Smooth muscle cell (in vitro differentiated cells): Measurements from ENCODE around the gene NDFIP1. TPM values are rescaled to one million over a fixed set of nuclear protein-coding genes. Genes with fewer than 3 reads are reported as not detected.

Source experiments
- DNase-seq: peaks from one replicate; lab custom pipeline; 2025; ENCODE audit not compliant: unreplicated experiment; lab: John Stamatoyannopoulos, UW
- H2AFZ ChIP-seq: fragments of 200-600 bp; sonication (generic); 2 replicates; pipeline ENCODE4 v1.6.0; 2016; ENCODE audit warnings: antibody characterized with exemption, low read depth, mild to moderate bottlenecking
- H3F3A ChIP-seq: fragments of 200-600 bp; sonication (generic); 2 replicates; pipeline ENCODE4 v1.6.0; 2017; ENCODE audit warnings: antibody characterized with exemption, low read depth
- H3K27ac ChIP-seq: fragments of 200-600 bp; sonication (generic); 2 replicates; pipeline ENCODE4 v1.5.1; 2016; ENCODE audit warnings: low read depth, mild to moderate bottlenecking
- H3K27me3 ChIP-seq: fragments of 200-600 bp; sonication (generic); 2 replicates; pipeline ENCODE4 v1.6.1; 2016; ENCODE audit warnings: low read depth, mild to moderate bottlenecking
- H3K36me3 ChIP-seq: fragments of 200-600 bp; sonication (generic); 2 replicates; pipeline ENCODE4 v1.5.1; 2016; ENCODE audit warnings: low read depth
- H3K4me1 ChIP-seq: fragments of 200-600 bp; sonication (generic); 2 replicates; pipeline ENCODE4 v1.5.1; 2016; ENCODE audit warnings: low read depth
- H3K4me2 ChIP-seq: fragments of 200-600 bp; sonication (generic); 2 replicates; pipeline ENCODE4 v1.6.0; 2016; ENCODE audit warnings: mild to moderate bottlenecking
- H3K4me3 ChIP-seq: fragments of 200-600 bp; sonication (generic); 2 replicates; pipeline ENCODE4 v1.5.1; 2016; ENCODE audit warnings: mild to moderate bottlenecking
- H3K79me2 ChIP-seq: fragments of 200-600 bp; sonication (generic); 2 replicates; pipeline ENCODE4 v1.6.0; 2016; ENCODE audit warnings: low read depth, mild to moderate bottlenecking
- H3K9ac ChIP-seq: fragments of 200-600 bp; sonication (generic); 2 replicates; pipeline ENCODE4 v1.6.0; 2016; ENCODE audit warnings: low read depth
- H3K9me3 ChIP-seq: fragments of 200-600 bp; sonication (generic); replicated peaks from 2 replicates; pipeline ENCODE4 v1.5.1; 2016; ENCODE audit warnings: low read depth
- H4K20me1 ChIP-seq: fragments of 200-600 bp; sonication (generic); 2 replicates; pipeline ENCODE4 v1.6.0; 2016; ENCODE audit warnings: low read depth
- WGBS: methylation state at CpG from one replicate; pipeline ENCODE4 v1.1.7; 2016; ENCODE audit warnings: low lambda C conversion rate; 5-methylcytosine and 5-hydroxymethylcytosine counted together
- polyA plus RNA-seq: library from polyadenylated mRNA; unstranded; fragments of >200 nt; fragmentation: Nextera tagmentation; extraction: Ambion mirVana; gene quantifications from 2 replicates; pipeline ENCODE4 v1.2.1, GENCODE V29; 2016
- total RNA-seq: library from RNA; depleted of rRNA; stranded (reverse); fragments of >200 nt; gene quantifications from 2 replicates; pipeline ENCODE4 v1.2.3, GENCODE V29; 2014
- TF ChIP-seq, protein P1 (sequence below): fragments of 200-600 bp; sonication (generic); IDR thresholded peaks from 2 replicates; pipeline ENCODE4 v1.5.1; 2017; ENCODE audit warnings: borderline replicate concordance, mild to moderate bottlenecking, antibody characterized with exemption; ENCODE audit not compliant: insufficient read depth, poor library complexity, severe bottlenecking

Gene NDFIP1
- total and polyA plus RNA-seq, 2 experiments from 2014 or later, result 44.5 to 71.6 TPM

DNA sequence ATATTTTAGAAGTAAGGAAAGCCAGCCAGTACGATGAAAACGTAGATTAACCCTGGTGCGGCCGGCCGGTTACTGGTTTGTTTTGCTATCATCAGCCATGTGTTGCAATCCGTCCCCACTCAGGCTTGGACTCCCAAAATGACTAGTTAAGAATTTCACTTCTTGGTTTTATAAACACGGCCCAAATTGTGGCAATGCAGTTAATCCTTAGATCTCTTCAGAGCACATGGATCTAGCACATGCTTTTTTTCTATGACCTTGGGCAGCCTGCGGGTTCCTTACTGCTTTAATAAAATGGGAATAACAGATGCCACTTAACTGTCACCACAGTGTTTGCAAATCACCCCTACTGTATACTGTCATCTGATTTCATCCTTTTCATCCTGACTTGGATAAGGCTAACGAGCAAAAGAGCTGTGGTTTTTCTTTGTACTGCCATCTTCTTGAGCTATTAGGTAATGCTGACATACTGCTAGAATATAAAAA, 1.5 kb downstream of the NDFIP1 start:
- H3K4me3 ChIP-seq, result peak overlapping the region; percentile 82
- WGBS, result 2% methylated on average over 9 of the region's 9 CpGs
- peak overlapping the region; percentile 75 for H3K27ac ChIP-seq
- H3K9me3 ChIP-seq, result no peaks in the 10 kb centered on the region
- H3K4me2 ChIP-seq, result peak overlapping the region; percentile 96
- H3K79me2 ChIP-seq, result peaks cover 57% of the 10 kb centered on the region
- DNase-seq, result no peak
- H3K27me3 ChIP-seq, result no peaks in the 10 kb centered on the region
- TF ChIP-seq, protein P1, sequence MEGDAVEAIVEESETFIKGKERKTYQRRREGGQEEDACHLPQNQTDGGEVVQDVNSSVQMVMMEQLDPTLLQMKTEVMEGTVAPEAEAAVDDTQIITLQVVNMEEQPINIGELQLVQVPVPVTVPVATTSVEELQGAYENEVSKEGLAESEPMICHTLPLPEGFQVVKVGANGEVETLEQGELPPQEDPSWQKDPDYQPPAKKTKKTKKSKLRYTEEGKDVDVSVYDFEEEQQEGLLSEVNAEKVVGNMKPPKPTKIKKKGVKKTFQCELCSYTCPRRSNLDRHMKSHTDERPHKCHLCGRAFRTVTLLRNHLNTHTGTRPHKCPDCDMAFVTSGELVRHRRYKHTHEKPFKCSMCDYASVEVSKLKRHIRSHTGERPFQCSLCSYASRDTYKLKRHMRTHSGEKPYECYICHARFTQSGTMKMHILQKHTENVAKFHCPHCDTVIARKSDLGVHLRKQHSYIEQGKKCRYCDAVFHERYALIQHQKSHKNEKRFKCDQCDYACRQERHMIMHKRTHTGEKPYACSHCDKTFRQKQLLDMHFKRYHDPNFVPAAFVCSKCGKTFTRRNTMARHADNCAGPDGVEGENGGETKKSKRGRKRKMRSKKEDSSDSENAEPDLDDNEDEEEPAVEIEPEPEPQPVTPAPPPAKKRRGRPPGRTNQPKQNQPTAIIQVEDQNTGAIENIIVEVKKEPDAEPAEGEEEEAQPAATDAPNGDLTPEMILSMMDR, result no peak
- H3K4me1 ChIP-seq, result peaks cover 14% of the 10 kb centered on the region
- H3K9ac ChIP-seq, result peak overlapping the region; percentile 88
- peaks cover 12% of the 10 kb centered on the region for H3F3A ChIP-seq
- H3K36me3 ChIP-seq, result no peaks in the 10 kb centered on the region
- H4K20me1 ChIP-seq, result peaks cover 58% of the 10 kb centered on the region
- no peak overlapping the region for H2AFZ ChIP-seq

- TF ChIP-seq, protein P1, result no peak
- Histone ChIP-seq H3K4me2 (peak overlapping the region; percentile 96), H3K36me3 (no peaks in the 10 kb centered on the region), H2AFZ (no peak overlapping the region), H3K4me3 (peak overlapping the region; percentile 82), H3K9ac (no peak overlapping the region), H3K27me3 (no peaks in the 10 kb centered on the region), H3K27ac (no peak overlapping the region), H3F3A (peaks cover 12% of the 10 kb centered on the region), H4K20me1 (peaks cover 68% of the 10 kb centered on the region), H3K79me2 (peaks cover 67% of the 10 kb centered on the region), H3K9me3 (no peaks in the 10 kb centered on the region), H3K4me1 (peaks cover 14% of the 10 kb centered on the region)
- DNase-seq, result no peak
- WGBS, result 95% methylated on average over 6 of the region's 6 CpGs
These were observed 2.6 kb downstream of the NDFIP1 start for GRCh38 chr5:142110988-142111687.

GRCh38 chr5:142114687-142115086, 6.1 kb downstream of the NDFIP1 start:
- H3K79me2 ChIP-seq, result peaks cover 99% of the 10 kb centered on the region
- 100% methylated on average over 1 of the region's 1 CpG for WGBS
- no peaks in the 10 kb centered on the region for H3K36me3 ChIP-seq

More at GRCh38 chr5:142114687-142115086, 6.1 kb downstream of the NDFIP1 start:
- DNase-seq, result no peak
- Histone ChIP-seq H3K27ac (no peak overlapping the region), H3K9ac (no peak overlapping the region), H3K4me3 (no peak overlapping the region), H3F3A (peaks cover 7% of the 10 kb centered on the region), H3K27me3 (no peaks in the 10 kb centered on the region), H3K9me3 (no peaks in the 10 kb centered on the region), H2AFZ (no peak overlapping the region), H4K20me1 (peaks cover 100% of the 10 kb centered on the region), H3K4me1 (peaks cover 14% of the 10 kb centered on the region), H3K4me2 (no peak overlapping the region)
- TF ChIP-seq, protein P1, result no peak
